SK-N-SH (cell line): ENCODE measurements around the gene KCTD17. TPM values are rescaled to one million over a fixed set of nuclear protein-coding genes. Genes with fewer than 3 reads are reported as not detected.

Experiments used
- CTCF ChIA-PET: fragments of 300-600, 350-600 bp; formaldehyde crosslinking; extraction: SDS; loops from one replicate; lab custom pipeline; 2021; lab: Yijun Ruan, JAX
- POLR2A ChIA-PET: fragments of 350-600 bp; sonication (Branson Sonifier 250); formaldehyde crosslinking; extraction: SDS; loops from one replicate; lab custom pipeline; 2020; ENCODE audit warnings: antibody characterized with exemption, inconsistent platforms; lab: Yijun Ruan, JAX
- DNase-seq: peaks from one replicate; pipeline ENCODE4 v3.0.0; 2012
- H2AFZ ChIP-seq: fragments of 200-600 bp; sonication (generic); 2 replicates; pipeline ENCODE4 v1.8.1; 2016; ENCODE audit warnings: antibody characterized with exemption, mild to moderate bottlenecking, low read depth
- H3F3A ChIP-seq: fragments of 200-600 bp; sonication (generic); replicated peaks from 2 replicates; pipeline ENCODE3; 2016; ENCODE audit warnings: antibody characterized with exemption, mild to moderate bottlenecking; ENCODE audit not compliant: insufficient read depth
- H3K27ac ChIP-seq, 2 experiments: fragments of 200-500 bp in 1 of 2; fragments of 200-600 bp in 1 of 2; sonication (Bioruptor generic) in 1 of 2; sonication (generic), shearing (Covaris generic) in 1 of 2; 2 replicates each; pipeline versions ENCODE4 v1.5.1 to v1.6.1; 2014 to 2016; ENCODE audit warnings: low read depth in 2 of 2, inconsistent platforms in 1 of 2, low read length in 1 of 2, mild to moderate bottlenecking in 1 of 2, mixed read lengths in 1 of 2
- H3K27me3 ChIP-seq: fragments of 200-600 bp; sonication (generic), shearing (Covaris generic); 2 replicates; pipeline ENCODE4 v1.6.1; 2016; ENCODE audit warnings: mixed run types; ENCODE audit not compliant: insufficient read depth
- H3K36me3 ChIP-seq, 2 experiments: fragments of 200-500 bp in 1 of 2; fragments of 200-600 bp in 1 of 2; sonication (Bioruptor generic) in 1 of 2; sonication (generic) in 1 of 2; replicated peaks in 1 of 2; 2 replicates each; pipeline versions ENCODE3 to v1.5.1; 2014 to 2016; ENCODE audit warnings: low read length in 1 of 2, mild to moderate bottlenecking in 1 of 2; ENCODE audit not compliant: insufficient read depth in 2 of 2, control insufficient read depth in 1 of 2
- H3K4me1 ChIP-seq, 2 experiments: fragments of 200-500 bp in 1 of 2; fragments of 200-600 bp in 1 of 2; sonication (Bioruptor generic) in 1 of 2; sonication (generic), shearing (Covaris generic) in 1 of 2; 2 replicates each; pipeline versions ENCODE4 v1.5.1 to v1.6.1; 2014 to 2016; ENCODE audit warnings: low read depth in 1 of 2, low read length in 1 of 2, mixed run types in 1 of 2; ENCODE audit not compliant: insufficient read depth in 2 of 2, control insufficient read depth in 1 of 2
- H3K4me2 ChIP-seq: fragments of 200-600 bp; sonication (generic), shearing (Covaris generic); 2 replicates; pipeline ENCODE4 v1.6.1; 2017; ENCODE audit warnings: mixed run types
- H3K4me3 ChIP-seq, 2 experiments: fragments of 200-500 bp in 1 of 2; fragments of 200-600 bp in 1 of 2; sonication (Bioruptor generic) in 1 of 2; sonication (generic), shearing (Covaris generic) in 1 of 2; 2 replicates each; pipeline versions ENCODE4 v1.5.1 to v1.8.1; 2014 to 2016; ENCODE audit warnings: low read depth in 2 of 2, inconsistent platforms in 1 of 2, low read length in 1 of 2, mild to moderate bottlenecking in 1 of 2, mixed read lengths in 1 of 2, moderate library complexity in 1 of 2
- H3K79me2 ChIP-seq: fragments of 200-600 bp; sonication (generic); 2 replicates; pipeline ENCODE4 v1.8.1; 2017; ENCODE audit warnings: mild to moderate bottlenecking; ENCODE audit not compliant: insufficient read depth
- H3K9ac ChIP-seq: fragments of 200-600 bp; sonication (generic); 2 replicates; pipeline ENCODE4 v1.6.1; 2017; ENCODE audit warnings: mixed run types
- H3K9me2 ChIP-seq: fragments of 200-600 bp; sonication (generic); 2 replicates; pipeline ENCODE4 v1.6.1; 2017; ENCODE audit warnings: mixed run types
- H3K9me3 ChIP-seq: fragments of 200-600 bp; sonication (generic); 2 replicates; pipeline ENCODE4 v1.6.1; 2017; ENCODE audit warnings: mixed run types, mild to moderate bottlenecking, moderate library complexity
- H4K20me1 ChIP-seq: fragments of 200-600 bp; sonication (generic); 2 replicates; pipeline ENCODE4 v1.6.1; 2017; ENCODE audit warnings: mild to moderate bottlenecking, mixed run types; ENCODE audit not compliant: insufficient read depth
- CHD2 ChIP-seq: fragments of 150-350 bp; IDR thresholded peaks from 2 replicates; pipeline ENCODE4 v1.6.1; 2018; ENCODE audit warnings: low read length; ENCODE audit not compliant: partially characterized antibody
- ELF1 ChIP-seq: IDR thresholded peaks from 2 replicates; pipeline ENCODE4 v1.4.0; 2012
- EP300 ChIP-seq, 2 experiments: IDR thresholded peaks; 2 replicates each; pipeline versions ENCODE4 v1.4.0 to v1.6.1; 2012; ENCODE audit warnings: borderline replicate concordance in 1 of 2, low read depth in 1 of 2, low read length in 1 of 2
- EZH2phosphoT487 ChIP-seq: fragments of 200-600 bp; sonication (generic); IDR thresholded peaks from 2 replicates; pipeline ENCODE4 v1.6.1; 2017; ENCODE audit warnings: low read depth, mixed run types, mild to moderate bottlenecking, antibody characterized with exemption, moderate library complexity, borderline replicate concordance
- FOXJ3 ChIP-seq: sonication (generic); formaldehyde crosslinking; IDR thresholded peaks from 2 replicates; pipeline ENCODE4 v1.5.1; 2020; ENCODE audit warnings: mild to moderate bottlenecking, missing genetic modification reagents
- FOXM1 ChIP-seq: IDR thresholded peaks from 2 replicates; pipeline ENCODE4 v1.4.0; 2012; ENCODE audit warnings: low read depth, mild to moderate bottlenecking
- NFIC ChIP-seq: IDR thresholded peaks from 2 replicates; pipeline ENCODE4 v1.4.0; 2012; ENCODE audit warnings: borderline replicate concordance
- POLR2AphosphoS5 ChIP-seq: IDR thresholded peaks from 2 replicates; pipeline ENCODE4 v1.6.1; 2012; ENCODE audit warnings: low read depth, low read length
- RCOR1 ChIP-seq: fragments of 150-350 bp; IDR thresholded peaks from 2 replicates; pipeline ENCODE4 v1.6.1; 2017; ENCODE audit warnings: antibody characterized with exemption, low read length
- SIN3A ChIP-seq: IDR thresholded peaks from 2 replicates; pipeline ENCODE4 v1.6.1; 2012; ENCODE audit warnings: low read depth, mild to moderate bottlenecking, low read length, moderate library complexity, borderline replicate concordance
- SMC3 ChIP-seq: IDR thresholded peaks from 2 replicates; pipeline ENCODE4 v1.6.1; 2012; ENCODE audit warnings: low read depth, low read length, improper control_type of control experiment
- TAF1 ChIP-seq: IDR thresholded peaks from 2 replicates; pipeline ENCODE4 v1.6.1; 2012; ENCODE audit warnings: low read depth, mild to moderate bottlenecking, low read length, moderate library complexity, borderline replicate concordance
- TEAD4 ChIP-seq: IDR thresholded peaks from 2 replicates; pipeline ENCODE4 v1.4.0; 2012; ENCODE audit warnings: mild to moderate bottlenecking, borderline replicate concordance; ENCODE audit not compliant: insufficient read depth
- YY1 ChIP-seq: IDR thresholded peaks from 2 replicates; pipeline ENCODE4 v1.4.0; 2012; ENCODE audit warnings: low read depth, mild to moderate bottlenecking
- WGBS: methylation state at CpG from one replicate; pipeline ENCODE4 v1.1.6; 2017; ENCODE audit warnings: low lambda C conversion rate; 5-methylcytosine and 5-hydroxymethylcytosine counted together
- polyA plus RNA-seq, 3 experiments: library from polyadenylated mRNA; depleted of rRNA; stranded (reverse); fragments of >200 nt; gene quantifications; 2 replicates each; pipeline ENCODE4 v1.2.3, GENCODE V29; 2012
- TF ChIP-seq, protein P1 (sequence below): IDR thresholded peaks from 2 replicates; pipeline ENCODE4 v1.4.0; 2012; ENCODE audit warnings: low read depth, borderline replicate concordance
- TF ChIP-seq, protein P2 (sequence below): fragments of 150-350 bp; IDR thresholded peaks from 2 replicates; pipeline ENCODE4 v1.6.1; 2017; ENCODE audit warnings: antibody characterized with exemption, low read length, low read depth, borderline replicate concordance
- TF ChIP-seq, protein P3 (sequence below): IDR thresholded peaks from 2 replicates; pipeline ENCODE4 v1.6.1; 2012; ENCODE audit warnings: mild to moderate bottlenecking, low read depth, low read length, moderate library complexity
- TF ChIP-seq, protein P4 (sequence below): fragments of 150-350 bp; IDR thresholded peaks from 2 replicates; pipeline ENCODE4 v1.6.1; 2016; ENCODE audit warnings: mild to moderate bottlenecking, low read depth, low read length
- TF ChIP-seq, protein P5 (sequence below): fragments of 200-600 bp; sonication (generic); IDR thresholded peaks from 2 replicates; pipeline ENCODE4 v1.6.1; 2017; ENCODE audit warnings: antibody characterized with exemption, mild to moderate bottlenecking, moderate library complexity

Gene KCTD17
- polyA plus RNA-seq, 1 of the 3 experiments (the other 2 are of a cell fraction): 57.8 TPM

DNA sequence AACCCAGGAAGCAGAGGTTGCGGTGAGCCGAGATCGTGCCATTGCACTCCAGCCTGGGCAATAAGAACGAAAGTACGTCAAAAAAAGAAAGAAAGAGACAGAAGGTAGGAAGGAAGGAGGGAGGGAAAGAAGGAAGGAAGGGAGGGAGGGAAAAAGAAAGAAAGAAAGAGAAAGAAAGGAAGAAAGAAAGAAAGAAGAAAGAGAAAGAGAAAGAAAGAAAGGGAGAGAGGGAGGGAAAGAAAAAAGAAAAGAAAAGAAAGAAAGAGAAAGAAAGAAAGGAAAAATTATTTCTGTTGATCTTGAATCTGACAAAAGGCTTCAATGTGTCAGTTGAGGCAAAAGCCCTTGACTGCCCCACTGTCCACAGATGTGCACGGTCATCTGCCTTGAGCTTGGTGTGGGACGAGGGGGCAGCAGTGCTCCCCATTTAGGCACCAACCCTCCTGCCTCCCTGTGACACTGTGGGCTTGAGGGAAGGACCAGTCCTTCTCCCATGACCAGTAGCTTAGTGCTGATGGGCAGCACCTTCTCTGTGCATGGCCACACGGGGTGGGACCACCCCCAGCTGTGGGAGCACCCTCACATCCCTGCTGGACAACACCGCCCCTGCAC, 24.4 kb downstream of the KCTD17 start (continued):
- TF ChIP-seq, protein P1, sequence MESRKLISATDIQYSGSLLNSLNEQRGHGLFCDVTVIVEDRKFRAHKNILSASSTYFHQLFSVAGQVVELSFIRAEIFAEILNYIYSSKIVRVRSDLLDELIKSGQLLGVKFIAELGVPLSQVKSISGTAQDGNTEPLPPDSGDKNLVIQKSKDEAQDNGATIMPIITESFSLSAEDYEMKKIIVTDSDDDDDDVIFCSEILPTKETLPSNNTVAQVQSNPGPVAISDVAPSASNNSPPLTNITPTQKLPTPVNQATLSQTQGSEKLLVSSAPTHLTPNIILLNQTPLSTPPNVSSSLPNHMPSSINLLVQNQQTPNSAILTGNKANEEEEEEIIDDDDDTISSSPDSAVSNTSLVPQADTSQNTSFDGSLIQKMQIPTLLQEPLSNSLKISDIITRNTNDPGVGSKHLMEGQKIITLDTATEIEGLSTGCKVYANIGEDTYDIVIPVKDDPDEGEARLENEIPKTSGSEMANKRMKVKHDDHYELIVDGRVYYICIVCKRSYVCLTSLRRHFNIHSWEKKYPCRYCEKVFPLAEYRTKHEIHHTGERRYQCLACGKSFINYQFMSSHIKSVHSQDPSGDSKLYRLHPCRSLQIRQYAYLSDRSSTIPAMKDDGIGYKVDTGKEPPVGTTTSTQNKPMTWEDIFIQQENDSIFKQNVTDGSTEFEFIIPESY: no peak
- TF ChIP-seq EP300 (IDR thresholded peaks at IDR 0.05; ENCODE audit: borderline replicate concordance in 1 of 2, low read depth in 1 of 2, low read length in 1 of 2) (no peak), TAF1 (no peak), FOXM1 (no peak), ELF1 (no peak), EZH2phosphoT487 (no peak)
- TF ChIP-seq, protein P2, sequence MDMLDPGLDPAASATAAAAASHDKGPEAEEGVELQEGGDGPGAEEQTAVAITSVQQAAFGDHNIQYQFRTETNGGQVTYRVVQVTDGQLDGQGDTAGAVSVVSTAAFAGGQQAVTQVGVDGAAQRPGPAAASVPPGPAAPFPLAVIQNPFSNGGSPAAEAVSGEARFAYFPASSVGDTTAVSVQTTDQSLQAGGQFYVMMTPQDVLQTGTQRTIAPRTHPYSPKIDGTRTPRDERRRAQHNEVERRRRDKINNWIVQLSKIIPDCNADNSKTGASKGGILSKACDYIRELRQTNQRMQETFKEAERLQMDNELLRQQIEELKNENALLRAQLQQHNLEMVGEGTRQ: no peak

DNA sequence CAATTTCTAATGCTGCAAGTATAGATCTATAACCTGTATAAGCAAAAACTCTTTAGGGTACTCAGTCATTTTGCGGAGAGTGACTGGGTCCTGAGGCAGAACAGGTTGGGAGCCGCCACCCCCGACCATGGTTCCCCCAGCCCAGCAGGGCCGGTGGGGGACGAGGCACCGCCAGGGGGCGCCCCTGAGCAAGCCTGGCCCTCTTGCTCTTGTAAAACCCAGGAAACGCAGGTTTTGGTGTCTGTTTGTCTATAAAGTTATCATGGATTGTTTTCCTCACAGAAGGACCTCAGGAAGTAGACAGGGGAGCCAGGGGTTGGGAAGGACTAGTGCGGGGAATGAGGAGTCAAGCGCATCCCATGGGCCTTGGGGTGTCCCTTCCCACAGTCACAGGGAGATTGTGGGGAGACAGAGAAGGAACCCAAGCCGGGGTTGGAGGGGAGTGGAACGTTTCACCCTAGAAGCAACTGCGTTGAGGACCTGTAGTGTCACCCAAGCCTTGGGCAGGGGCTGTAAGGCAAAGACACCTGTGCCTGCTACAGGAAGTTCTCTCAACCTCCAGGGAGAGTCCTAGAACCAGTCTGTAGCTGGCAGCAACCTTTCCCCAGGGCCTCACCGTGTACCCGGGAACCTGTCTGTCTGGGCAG, 26.4 kb downstream of the KCTD17 start:
- ChIA-PET CTCF (interaction anchor here (0.5 to 1.0 kb wide), 9 partner anchors 9 to 122 kb away, joined by 3 to 7 read pairs (median 3); partner anchors contain the start of gene KCTD17), POLR2A (no interaction called here)
- Histone ChIP-seq H3K9me3 (no peaks in the 10 kb centered on the region), H3K9me2 (no peaks in the 10 kb centered on the region), H3F3A (no peaks in the 10 kb centered on the region), H3K27ac (no peak overlapping the region), H4K20me1 (no peaks in the 10 kb centered on the region), H3K79me2 (no peaks in the 10 kb centered on the region), H3K4me1 (no peaks in the 10 kb centered on the region), H3K4me3 (peak overlapping the region in 1 of 2 experiments; percentile 32; a peak in 1 of 4 replicates), H3K4me2 (no peak overlapping the region), H3K9ac (no peak overlapping the region), H3K27me3 (peaks cover 30% of the 10 kb centered on the region), H2AFZ (no peak overlapping the region), H3K36me3 (no peaks in the 10 kb centered on the region)
- 23% methylated on average over 15 of the region's 15 CpGs for WGBS
- peak; percentile 94 for DNase-seq
- TF ChIP-seq CHD2 (no peak), NFIC (no peak), POLR2AphosphoS5 (no peak), RCOR1 (no peak), ELF1 (no peak), TEAD4 (no peak), SIN3A (no peak), YY1 (no peak), SMC3 (peak; percentile 81), FOXJ3 (CRISPR knock-in tag) (no peak)
- TF ChIP-seq, protein P3, sequence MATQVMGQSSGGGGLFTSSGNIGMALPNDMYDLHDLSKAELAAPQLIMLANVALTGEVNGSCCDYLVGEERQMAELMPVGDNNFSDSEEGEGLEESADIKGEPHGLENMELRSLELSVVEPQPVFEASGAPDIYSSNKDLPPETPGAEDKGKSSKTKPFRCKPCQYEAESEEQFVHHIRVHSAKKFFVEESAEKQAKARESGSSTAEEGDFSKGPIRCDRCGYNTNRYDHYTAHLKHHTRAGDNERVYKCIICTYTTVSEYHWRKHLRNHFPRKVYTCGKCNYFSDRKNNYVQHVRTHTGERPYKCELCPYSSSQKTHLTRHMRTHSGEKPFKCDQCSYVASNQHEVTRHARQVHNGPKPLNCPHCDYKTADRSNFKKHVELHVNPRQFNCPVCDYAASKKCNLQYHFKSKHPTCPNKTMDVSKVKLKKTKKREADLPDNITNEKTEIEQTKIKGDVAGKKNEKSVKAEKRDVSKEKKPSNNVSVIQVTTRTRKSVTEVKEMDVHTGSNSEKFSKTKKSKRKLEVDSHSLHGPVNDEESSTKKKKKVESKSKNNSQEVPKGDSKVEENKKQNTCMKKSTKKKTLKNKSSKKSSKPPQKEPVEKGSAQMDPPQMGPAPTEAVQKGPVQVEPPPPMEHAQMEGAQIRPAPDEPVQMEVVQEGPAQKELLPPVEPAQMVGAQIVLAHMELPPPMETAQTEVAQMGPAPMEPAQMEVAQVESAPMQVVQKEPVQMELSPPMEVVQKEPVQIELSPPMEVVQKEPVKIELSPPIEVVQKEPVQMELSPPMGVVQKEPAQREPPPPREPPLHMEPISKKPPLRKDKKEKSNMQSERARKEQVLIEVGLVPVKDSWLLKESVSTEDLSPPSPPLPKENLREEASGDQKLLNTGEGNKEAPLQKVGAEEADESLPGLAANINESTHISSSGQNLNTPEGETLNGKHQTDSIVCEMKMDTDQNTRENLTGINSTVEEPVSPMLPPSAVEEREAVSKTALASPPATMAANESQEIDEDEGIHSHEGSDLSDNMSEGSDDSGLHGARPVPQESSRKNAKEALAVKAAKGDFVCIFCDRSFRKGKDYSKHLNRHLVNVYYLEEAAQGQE: no peak
- TF ChIP-seq, protein P4, sequence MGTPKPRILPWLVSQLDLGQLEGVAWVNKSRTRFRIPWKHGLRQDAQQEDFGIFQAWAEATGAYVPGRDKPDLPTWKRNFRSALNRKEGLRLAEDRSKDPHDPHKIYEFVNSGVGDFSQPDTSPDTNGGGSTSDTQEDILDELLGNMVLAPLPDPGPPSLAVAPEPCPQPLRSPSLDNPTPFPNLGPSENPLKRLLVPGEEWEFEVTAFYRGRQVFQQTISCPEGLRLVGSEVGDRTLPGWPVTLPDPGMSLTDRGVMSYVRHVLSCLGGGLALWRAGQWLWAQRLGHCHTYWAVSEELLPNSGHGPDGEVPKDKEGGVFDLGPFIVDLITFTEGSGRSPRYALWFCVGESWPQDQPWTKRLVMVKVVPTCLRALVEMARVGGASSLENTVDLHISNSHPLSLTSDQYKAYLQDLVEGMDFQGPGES: no peak
- TF ChIP-seq, protein P5, sequence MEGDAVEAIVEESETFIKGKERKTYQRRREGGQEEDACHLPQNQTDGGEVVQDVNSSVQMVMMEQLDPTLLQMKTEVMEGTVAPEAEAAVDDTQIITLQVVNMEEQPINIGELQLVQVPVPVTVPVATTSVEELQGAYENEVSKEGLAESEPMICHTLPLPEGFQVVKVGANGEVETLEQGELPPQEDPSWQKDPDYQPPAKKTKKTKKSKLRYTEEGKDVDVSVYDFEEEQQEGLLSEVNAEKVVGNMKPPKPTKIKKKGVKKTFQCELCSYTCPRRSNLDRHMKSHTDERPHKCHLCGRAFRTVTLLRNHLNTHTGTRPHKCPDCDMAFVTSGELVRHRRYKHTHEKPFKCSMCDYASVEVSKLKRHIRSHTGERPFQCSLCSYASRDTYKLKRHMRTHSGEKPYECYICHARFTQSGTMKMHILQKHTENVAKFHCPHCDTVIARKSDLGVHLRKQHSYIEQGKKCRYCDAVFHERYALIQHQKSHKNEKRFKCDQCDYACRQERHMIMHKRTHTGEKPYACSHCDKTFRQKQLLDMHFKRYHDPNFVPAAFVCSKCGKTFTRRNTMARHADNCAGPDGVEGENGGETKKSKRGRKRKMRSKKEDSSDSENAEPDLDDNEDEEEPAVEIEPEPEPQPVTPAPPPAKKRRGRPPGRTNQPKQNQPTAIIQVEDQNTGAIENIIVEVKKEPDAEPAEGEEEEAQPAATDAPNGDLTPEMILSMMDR: peak; percentile 97
